Eye (tissue), 1 donor: ENCODE measurements around the gene RASAL2.

ENCODE experiments used
- DNase-seq: peaks from one replicate; pipeline ENCODE4 v3.0.0-alpha.2; 2015

The RASAL2 gene

GRCh38 chr1:178472531-178472930, 378.6 kb downstream of the RASAL2 start:
- DNase-seq = no peak

- no peak for DNase-seq
These were observed 383.5 kb downstream of the RASAL2 start for GRCh38 chr1:178477373-178477772.

- DNase-seq = no peak
These were observed 383.9 kb downstream of the RASAL2 start for GRCh38 chr1:178477841-178478240.

GRCh38 chr1:178483251-178483957, 389.5 kb downstream of the RASAL2 start:
- DNase-seq = no peak

- no peak for DNase-seq
These were observed 390.9 kb downstream of the RASAL2 start for GRCh38 chr1:178484698-178485225.

GRCh38 chr1:178485541-178485981, 391.7 kb downstream of the RASAL2 start:
- DNase-seq = no peak

GRCh38 chr1:178486100-178487069, 392.5 kb downstream of the RASAL2 start:
- peak; percentile 24 for DNase-seq

- DNase-seq = peak; percentile 45
These were observed 393.2 kb downstream of the RASAL2 start for GRCh38 chr1:178487070-178487615.

- DNase-seq = no peak
These were observed 394.5 kb downstream of the RASAL2 start for GRCh38 chr1:178488393-178488792.

GRCh38 chr1:178489399-178489798, 395.5 kb downstream of the RASAL2 start:
- no peak for DNase-seq

GRCh38 chr1:178490136-178490535, 396.2 kb downstream of the RASAL2 start:
- DNase-seq = no peak

GRCh38 chr1:178490967-178491366, 397.1 kb downstream of the RASAL2 start:
- no peak for DNase-seq

GRCh38 chr1:178491721-178492120, 397.8 kb downstream of the RASAL2 start:
- no peak for DNase-seq

- no peak for DNase-seq
These were observed 398.4 kb downstream of the RASAL2 start for GRCh38 chr1:178492341-178492740.

- DNase-seq = no peak
These were observed 399.4 kb downstream of the RASAL2 start for GRCh38 chr1:178493301-178493741.

- no peak for DNase-seq
These were observed 400.7 kb downstream of the RASAL2 start for GRCh38 chr1:178494569-178494971.

GRCh38 chr1:178495158-178495557, 401.3 kb downstream of the RASAL2 start:
- no peak for DNase-seq

- no peak for DNase-seq
These were observed 402.0 kb downstream of the RASAL2 start for GRCh38 chr1:178495741-178496409.

GRCh38 chr1:178496410-178497135, 402.7 kb downstream of the RASAL2 start, which contains the start of gene CLEC20A:
Gene CLEC20A, minus strand, starts transcription at chr1:178496964. Its CDS starts 25 bp downstream, at chr1:178496939.
- no peak for DNase-seq

GRCh38 chr1:178497903-178498478, 404.1 kb downstream of the RASAL2 start:
- no peak for DNase-seq
